ENCODE data around the gene MARCO.

DNA sequence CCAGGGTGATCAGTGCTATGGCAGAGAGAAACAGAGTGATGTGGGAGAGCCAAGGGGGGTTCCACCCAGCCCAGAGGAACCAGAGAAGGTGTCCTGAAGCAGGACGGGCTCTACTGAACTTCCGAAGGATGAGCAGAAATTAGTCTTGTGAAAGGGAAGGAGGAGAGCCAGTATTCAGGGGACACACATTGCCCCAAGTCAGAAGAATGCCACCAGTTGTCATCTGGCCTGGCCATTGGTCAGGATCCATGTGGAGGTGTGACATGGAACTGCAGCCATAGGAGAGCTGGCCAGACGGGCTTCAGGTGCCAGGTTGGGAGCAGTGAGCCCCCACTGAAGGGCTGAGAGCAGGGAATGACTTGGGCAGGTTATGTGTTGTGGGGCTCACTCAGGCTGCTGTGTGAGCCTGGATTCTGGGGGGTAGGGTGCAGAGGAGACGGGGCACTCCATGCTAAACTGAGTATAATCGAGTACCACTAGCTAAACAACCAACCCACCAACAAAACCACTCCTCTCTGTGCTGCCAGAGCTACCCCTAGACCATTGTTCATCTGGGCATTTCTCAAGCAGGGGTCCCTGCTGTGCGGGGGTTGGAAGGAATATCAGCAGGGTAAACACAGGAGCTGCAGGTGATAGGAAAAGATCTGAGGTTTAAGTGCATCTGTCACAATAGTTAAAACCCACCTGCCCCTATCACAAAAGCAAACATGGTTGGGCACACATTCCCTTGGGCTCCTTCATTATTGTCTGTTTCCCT lies 25.3 kb downstream of the MARCO start:
- TF ChIP-seq CTCF (conservative IDR thresholded peaks at IDR 0.05; ENCODE audit: low read depth in 2 of 2), result no peak
- no peak for TF ChIP-seq POLR2AphosphoS5 (IDR thresholded peaks at IDR 0.05; ENCODE audit: low read depth)
- no peak for TF ChIP-seq EZH2phosphoT487 (IDR thresholded peaks at IDR 0.05; ENCODE audit: unreplicated experiment)
